ENCODE data around the gene OR10W1.

The OR10W1 gene

DNA sequence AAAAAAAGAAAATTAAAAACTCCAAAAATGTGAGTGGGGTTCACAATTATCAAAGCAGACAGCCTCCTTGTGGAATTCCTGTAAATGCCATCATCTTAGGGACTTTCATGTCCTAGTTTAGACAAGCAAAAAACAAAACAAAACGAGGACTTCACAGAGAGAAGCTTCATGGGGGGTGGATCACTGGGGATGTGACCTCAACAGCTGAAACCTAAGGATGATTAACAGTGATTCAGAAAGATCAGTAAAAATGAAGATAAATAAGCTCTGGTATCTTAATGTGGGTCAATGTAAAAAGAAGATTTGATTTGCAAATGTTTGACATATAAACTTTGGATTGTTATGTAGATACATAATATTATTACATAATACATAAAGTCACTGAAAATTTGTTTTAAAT lies 8.1 kb upstream of the OR10W1 start:
- TF ChIP-seq, protein P1, sequence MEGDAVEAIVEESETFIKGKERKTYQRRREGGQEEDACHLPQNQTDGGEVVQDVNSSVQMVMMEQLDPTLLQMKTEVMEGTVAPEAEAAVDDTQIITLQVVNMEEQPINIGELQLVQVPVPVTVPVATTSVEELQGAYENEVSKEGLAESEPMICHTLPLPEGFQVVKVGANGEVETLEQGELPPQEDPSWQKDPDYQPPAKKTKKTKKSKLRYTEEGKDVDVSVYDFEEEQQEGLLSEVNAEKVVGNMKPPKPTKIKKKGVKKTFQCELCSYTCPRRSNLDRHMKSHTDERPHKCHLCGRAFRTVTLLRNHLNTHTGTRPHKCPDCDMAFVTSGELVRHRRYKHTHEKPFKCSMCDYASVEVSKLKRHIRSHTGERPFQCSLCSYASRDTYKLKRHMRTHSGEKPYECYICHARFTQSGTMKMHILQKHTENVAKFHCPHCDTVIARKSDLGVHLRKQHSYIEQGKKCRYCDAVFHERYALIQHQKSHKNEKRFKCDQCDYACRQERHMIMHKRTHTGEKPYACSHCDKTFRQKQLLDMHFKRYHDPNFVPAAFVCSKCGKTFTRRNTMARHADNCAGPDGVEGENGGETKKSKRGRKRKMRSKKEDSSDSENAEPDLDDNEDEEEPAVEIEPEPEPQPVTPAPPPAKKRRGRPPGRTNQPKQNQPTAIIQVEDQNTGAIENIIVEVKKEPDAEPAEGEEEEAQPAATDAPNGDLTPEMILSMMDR (IDR thresholded peaks at IDR 0.05; ENCODE audit: low read depth, low read length): no peak
- DNase-seq (ENCODE audit: extremely low read depth, low read depth): no peak

DNA sequence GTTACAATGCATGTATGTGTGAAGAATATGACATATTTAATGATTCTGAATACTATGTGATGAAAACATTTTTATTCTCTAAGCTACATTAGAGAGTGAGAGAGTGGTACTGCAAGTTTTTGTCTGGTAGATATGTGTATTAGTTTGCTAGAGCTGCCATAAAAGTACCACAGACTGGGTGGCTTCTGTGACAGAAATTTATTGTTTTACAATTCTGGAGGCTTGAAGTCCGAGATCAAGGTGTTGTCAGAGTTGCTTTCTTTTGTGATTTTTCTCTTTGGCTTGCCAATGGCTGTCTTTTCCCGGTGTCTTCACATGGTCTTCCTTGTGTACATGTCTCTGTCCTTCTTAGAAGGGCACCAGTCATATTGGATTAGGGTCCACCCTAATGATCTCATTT lies 6.9 kb upstream of the OR10W1 start:
- TF ChIP-seq, protein P1 (IDR thresholded peaks at IDR 0.05; ENCODE audit: low read depth, low read length): no peak
- DNase-seq (ENCODE audit: extremely low read depth, low read depth): no peak

DNA sequence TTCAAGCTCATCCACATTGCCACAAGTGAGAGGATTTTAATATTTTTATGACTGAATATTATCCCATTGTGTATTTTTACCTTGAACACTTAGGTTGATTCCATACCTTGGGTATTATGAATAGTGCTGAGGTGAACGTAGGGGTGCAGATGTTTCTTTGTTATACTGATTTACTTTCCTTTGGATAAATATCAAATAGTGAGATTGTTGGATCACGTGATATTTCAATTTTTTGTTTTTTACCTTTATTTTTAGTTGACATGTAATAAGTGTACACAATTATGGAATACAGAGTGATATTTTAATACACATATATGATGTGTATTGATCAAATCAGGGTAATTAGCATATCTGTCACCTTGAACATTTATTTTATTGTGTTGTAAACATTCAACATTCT lies 8.1 kb downstream of the OR10W1 start:
- TF ChIP-seq, protein P1 (IDR thresholded peaks at IDR 0.05; ENCODE audit: low read depth, low read length): no peak
- DNase-seq (ENCODE audit: extremely low read depth, low read depth): no peak

DNA sequence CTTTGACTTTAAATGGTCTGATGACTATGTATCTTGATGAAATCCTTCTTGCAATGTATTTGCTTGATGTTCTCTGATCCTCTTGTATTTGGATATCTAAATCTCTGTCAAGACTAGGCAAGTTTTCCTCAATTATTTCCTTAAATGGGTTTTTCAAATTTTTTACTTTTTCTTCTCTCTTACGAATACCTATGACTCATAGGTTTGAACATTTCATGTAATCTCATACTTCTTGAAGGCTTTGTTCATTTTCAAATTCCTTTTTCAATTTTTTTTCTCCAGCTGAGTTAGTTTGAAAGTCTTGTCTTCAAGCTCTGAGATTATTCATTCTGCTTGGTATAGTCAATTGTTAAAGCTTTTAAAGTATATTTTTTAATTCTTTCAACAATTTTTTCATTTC lies 13.1 kb downstream of the OR10W1 start:
- DNase-seq (ENCODE audit: extremely low read depth, low read depth): no peak
- TF ChIP-seq, protein P1 (IDR thresholded peaks at IDR 0.05; ENCODE audit: low read depth, low read length): no peak

DNA sequence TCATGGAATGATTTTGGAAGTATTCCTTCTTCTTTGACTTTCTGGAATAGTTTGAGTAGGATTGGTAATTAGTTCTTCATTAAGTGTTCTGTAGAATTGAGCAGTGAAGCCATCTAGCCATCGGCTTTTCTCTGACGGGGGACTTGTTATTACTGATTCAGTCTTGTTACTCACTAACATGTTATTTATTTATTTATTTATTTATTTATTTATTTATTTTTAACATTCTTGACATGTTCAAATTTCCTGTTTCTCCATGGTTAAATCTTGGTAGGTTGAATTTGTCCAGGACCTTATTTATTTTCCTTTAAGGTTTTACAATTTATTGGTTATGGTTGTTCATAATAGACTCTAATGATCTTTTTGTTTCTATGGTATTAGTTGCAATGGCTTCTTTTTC lies 24.1 kb downstream of the OR10W1 start:
- no peak for DNase-seq (ENCODE audit: extremely low read depth, low read depth)
- TF ChIP-seq, protein P1 (IDR thresholded peaks at IDR 0.05; ENCODE audit: low read depth, low read length): no peak

DNA sequence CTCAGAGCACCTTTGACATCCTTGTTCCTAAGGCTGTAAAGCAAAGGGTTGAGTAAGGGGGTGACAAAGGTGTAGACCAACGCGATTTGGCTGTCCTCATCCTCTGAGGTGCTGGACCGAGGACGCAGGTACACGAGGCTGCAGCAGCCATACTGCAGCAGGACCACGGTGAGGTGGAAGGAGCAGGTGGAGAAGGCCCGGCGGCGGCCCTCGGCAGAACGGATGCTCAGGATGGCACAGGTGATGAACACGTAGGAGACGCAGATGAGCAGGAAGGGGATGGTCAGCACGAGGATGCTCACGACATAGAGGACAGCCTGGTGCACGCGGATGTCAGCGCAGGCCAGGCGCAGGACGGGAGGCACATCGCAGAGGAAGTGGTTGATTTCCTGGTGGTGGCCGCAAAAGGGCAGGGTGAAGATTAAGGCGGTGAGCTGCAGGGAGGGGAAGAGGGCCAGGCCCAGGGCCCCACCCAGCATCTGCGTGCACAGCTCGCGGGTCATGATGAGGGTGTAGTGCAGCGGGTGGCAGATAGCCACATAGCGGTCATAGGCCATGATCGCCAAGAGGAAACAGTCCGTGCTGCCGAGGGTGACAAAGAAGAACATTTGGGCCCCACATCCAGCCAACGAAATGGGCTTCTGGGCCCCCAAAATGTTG lies 40.0 kb downstream of the OR10W1 start:
- TF ChIP-seq, protein P1 (IDR thresholded peaks at IDR 0.05; ENCODE audit: low read depth, low read length): no peak
- DNase-seq (ENCODE audit: extremely low read depth, low read depth): no peak

DNA sequence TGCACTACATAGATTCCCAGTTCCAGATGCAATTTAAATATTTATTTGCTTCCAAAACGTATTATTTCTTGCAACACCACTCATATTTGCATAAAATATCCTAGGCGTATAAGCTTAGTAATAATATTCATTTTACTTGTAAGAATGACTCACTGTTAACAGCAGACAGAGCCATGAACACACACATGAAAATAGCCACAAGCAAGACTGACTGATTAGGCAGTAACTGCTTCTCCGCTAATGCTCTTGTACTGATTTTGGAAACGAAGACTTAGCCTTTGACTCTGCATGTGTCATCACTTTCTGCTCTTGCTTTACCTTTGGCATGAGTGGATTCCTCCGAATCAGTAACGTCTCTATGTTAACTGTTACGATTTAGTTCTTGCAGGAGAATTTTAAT lies 45.3 kb downstream of the OR10W1 start:
- TF ChIP-seq, protein P1 (IDR thresholded peaks at IDR 0.05; ENCODE audit: low read depth, low read length): no peak
- DNase-seq (ENCODE audit: extremely low read depth, low read depth): no peak
